Smooth muscle cell (in vitro differentiated cells): Measurements from ENCODE around the gene THAP5. TPM values are rescaled to one million over a fixed set of nuclear protein-coding genes. Genes with fewer than 3 reads are reported as not detected.

ENCODE experiments used
- DNase-seq: peaks from one replicate; lab custom pipeline; 2025; ENCODE audit not compliant: unreplicated experiment; lab: John Stamatoyannopoulos, UW
- H2AFZ ChIP-seq: fragments of 200-600 bp; sonication (generic); 2 replicates; pipeline ENCODE4 v1.6.0; 2016; ENCODE audit warnings: antibody characterized with exemption, low read depth, mild to moderate bottlenecking
- H3F3A ChIP-seq: fragments of 200-600 bp; sonication (generic); 2 replicates; pipeline ENCODE4 v1.6.0; 2017; ENCODE audit warnings: antibody characterized with exemption, low read depth
- H3K27ac ChIP-seq: fragments of 200-600 bp; sonication (generic); 2 replicates; pipeline ENCODE4 v1.5.1; 2016; ENCODE audit warnings: low read depth, mild to moderate bottlenecking
- H3K27me3 ChIP-seq: fragments of 200-600 bp; sonication (generic); 2 replicates; pipeline ENCODE4 v1.6.1; 2016; ENCODE audit warnings: low read depth, mild to moderate bottlenecking
- H3K36me3 ChIP-seq: fragments of 200-600 bp; sonication (generic); 2 replicates; pipeline ENCODE4 v1.5.1; 2016; ENCODE audit warnings: low read depth
- H3K4me1 ChIP-seq: fragments of 200-600 bp; sonication (generic); 2 replicates; pipeline ENCODE4 v1.5.1; 2016; ENCODE audit warnings: low read depth
- H3K4me2 ChIP-seq: fragments of 200-600 bp; sonication (generic); 2 replicates; pipeline ENCODE4 v1.6.0; 2016; ENCODE audit warnings: mild to moderate bottlenecking
- H3K4me3 ChIP-seq: fragments of 200-600 bp; sonication (generic); 2 replicates; pipeline ENCODE4 v1.5.1; 2016; ENCODE audit warnings: mild to moderate bottlenecking
- H3K79me2 ChIP-seq: fragments of 200-600 bp; sonication (generic); 2 replicates; pipeline ENCODE4 v1.6.0; 2016; ENCODE audit warnings: low read depth, mild to moderate bottlenecking
- H3K9ac ChIP-seq: fragments of 200-600 bp; sonication (generic); 2 replicates; pipeline ENCODE4 v1.6.0; 2016; ENCODE audit warnings: low read depth
- H3K9me3 ChIP-seq: fragments of 200-600 bp; sonication (generic); replicated peaks from 2 replicates; pipeline ENCODE4 v1.5.1; 2016; ENCODE audit warnings: low read depth
- H4K20me1 ChIP-seq: fragments of 200-600 bp; sonication (generic); 2 replicates; pipeline ENCODE4 v1.6.0; 2016; ENCODE audit warnings: low read depth
- WGBS: methylation state at CpG from one replicate; pipeline ENCODE4 v1.1.7; 2016; ENCODE audit warnings: low lambda C conversion rate; 5-methylcytosine and 5-hydroxymethylcytosine counted together
- polyA plus RNA-seq: library from polyadenylated mRNA; unstranded; fragments of >200 nt; fragmentation: Nextera tagmentation; extraction: Ambion mirVana; gene quantifications from 2 replicates; pipeline ENCODE4 v1.2.1, GENCODE V29; 2016
- total RNA-seq: library from RNA; depleted of rRNA; stranded (reverse); fragments of >200 nt; gene quantifications from 2 replicates; pipeline ENCODE4 v1.2.3, GENCODE V29; 2014
- TF ChIP-seq, protein P1 (sequence below): fragments of 200-600 bp; sonication (generic); IDR thresholded peaks from 2 replicates; pipeline ENCODE4 v1.5.1; 2017; ENCODE audit warnings: borderline replicate concordance, mild to moderate bottlenecking, antibody characterized with exemption; ENCODE audit not compliant: insufficient read depth, poor library complexity, severe bottlenecking

THAP5 gene, protein sequence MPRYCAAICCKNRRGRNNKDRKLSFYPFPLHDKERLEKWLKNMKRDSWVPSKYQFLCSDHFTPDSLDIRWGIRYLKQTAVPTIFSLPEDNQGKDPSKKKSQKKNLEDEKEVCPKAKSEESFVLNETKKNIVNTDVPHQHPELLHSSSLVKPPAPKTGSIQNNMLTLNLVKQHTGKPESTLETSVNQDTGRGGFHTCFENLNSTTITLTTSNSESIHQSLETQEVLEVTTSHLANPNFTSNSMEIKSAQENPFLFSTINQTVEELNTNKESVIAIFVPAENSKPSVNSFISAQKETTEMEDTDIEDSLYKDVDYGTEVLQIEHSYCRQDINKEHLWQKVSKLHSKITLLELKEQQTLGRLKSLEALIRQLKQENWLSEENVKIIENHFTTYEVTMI
- total RNA-seq (32.5 and 45.0 TPM in 2 replicates), polyA plus RNA-seq (8.2 and 9.4 TPM in 2 replicates)

DNA sequence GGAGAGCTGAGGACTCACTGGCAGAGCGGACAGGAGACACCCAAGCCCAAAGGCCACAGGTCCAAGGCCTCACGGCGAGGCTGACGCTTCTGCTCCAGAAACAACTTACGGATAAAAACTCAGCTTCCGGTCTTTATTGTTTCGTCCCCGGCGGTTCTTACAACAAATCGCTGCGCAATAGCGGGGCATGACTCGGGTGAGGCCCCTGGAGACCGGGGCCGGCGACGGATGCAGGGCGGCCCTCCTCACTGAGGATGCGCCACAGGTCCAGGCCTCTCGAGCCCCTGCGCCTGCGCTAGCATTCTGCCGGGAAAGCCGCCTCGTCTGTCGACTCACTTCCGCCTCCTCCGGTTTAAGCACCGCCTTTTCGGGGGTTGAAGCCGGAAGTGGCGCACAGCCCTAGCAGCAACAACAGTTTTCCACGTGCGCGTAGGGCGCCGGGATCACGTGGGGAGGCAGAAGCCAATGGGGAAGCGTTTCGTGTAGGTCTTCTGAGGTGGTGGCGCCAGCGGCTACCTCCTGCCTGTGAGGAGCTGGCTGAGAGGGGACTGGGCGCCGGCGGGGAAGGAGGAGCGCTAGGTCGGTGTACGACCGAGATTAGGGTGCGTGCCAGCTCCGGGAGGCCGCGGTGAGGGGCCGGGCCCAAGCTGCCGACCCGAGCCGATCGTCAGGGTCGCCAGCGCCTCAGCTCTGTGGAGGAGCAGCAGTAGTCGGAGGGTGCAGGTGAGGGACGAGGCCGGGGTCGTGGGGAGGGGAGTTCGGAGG lies at the start of gene THAP5, which contains the start of gene DNAJB9:
THAP5 (minus strand) TSS at position 326 of the 765 bp plus-strand sequence; CDS start at position 189, 137 bp downstream.
DNAJB9 (plus strand) TSS at position 494 of the 765 bp plus-strand sequence. CDS start 1,853 bp downstream, outside the sequence.
- Histone ChIP-seq H2AFZ (peak within 1 kb of the TSS; percentile 89), H3K4me2 (peak within 1 kb of the TSS; percentile 97), H3K4me3 (peak within 1 kb of the TSS; percentile 68), H4K20me1 (peaks cover 24% of the 10 kb centered on the region), H3K9me3 (no peaks in the 10 kb centered on the region), H3F3A (no peaks in the 10 kb centered on the region), H3K27me3 (no peaks in the 10 kb centered on the region), H3K4me1 (peaks cover 37% of the 10 kb centered on the region), H3K27ac (peak within 1 kb of the TSS; percentile 94), H3K9ac (peak within 1 kb of the TSS; percentile 95), H3K79me2 (peaks cover 71% of the 10 kb centered on the region), H3K36me3 (peaks cover 16% of the 10 kb centered on the region)
- TF ChIP-seq, protein P1, sequence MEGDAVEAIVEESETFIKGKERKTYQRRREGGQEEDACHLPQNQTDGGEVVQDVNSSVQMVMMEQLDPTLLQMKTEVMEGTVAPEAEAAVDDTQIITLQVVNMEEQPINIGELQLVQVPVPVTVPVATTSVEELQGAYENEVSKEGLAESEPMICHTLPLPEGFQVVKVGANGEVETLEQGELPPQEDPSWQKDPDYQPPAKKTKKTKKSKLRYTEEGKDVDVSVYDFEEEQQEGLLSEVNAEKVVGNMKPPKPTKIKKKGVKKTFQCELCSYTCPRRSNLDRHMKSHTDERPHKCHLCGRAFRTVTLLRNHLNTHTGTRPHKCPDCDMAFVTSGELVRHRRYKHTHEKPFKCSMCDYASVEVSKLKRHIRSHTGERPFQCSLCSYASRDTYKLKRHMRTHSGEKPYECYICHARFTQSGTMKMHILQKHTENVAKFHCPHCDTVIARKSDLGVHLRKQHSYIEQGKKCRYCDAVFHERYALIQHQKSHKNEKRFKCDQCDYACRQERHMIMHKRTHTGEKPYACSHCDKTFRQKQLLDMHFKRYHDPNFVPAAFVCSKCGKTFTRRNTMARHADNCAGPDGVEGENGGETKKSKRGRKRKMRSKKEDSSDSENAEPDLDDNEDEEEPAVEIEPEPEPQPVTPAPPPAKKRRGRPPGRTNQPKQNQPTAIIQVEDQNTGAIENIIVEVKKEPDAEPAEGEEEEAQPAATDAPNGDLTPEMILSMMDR = no peak
- 2% methylated on average over 58 of the region's 65 CpGs for WGBS
- peak; percentile 94 for DNase-seq

DNA sequence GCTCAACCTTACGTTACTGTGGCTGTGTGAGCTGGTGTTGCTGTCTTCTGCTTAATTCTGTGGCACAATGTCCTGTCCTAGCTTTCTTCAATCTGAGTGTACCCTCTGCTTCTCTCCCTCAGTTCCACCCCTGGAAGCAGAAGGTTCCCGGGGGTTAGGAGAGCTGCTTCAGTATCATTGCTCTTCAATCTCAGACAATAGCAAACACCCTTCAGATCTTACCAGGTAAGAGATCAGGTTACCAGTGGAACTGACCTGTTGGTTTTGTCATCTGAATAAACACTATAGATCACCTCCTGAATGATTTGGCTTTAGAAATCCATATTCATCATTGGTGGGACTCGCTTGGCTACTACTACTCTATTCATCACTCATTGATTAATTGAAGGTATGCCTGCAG lies 48.5 kb upstream of the THAP5 start:
- DNase-seq = no peak
- Histone ChIP-seq H3K79me2 (no peaks in the 10 kb centered on the region), H3K27me3 (no peaks in the 10 kb centered on the region), H3K4me2 (no peak overlapping the region), H3K4me3 (no peak overlapping the region), H3F3A (no peaks in the 10 kb centered on the region), H3K36me3 (no peaks in the 10 kb centered on the region), H3K27ac (no peak overlapping the region), H4K20me1 (no peaks in the 10 kb centered on the region), H3K4me1 (no peaks in the 10 kb centered on the region), H2AFZ (no peak overlapping the region), H3K9me3 (no peaks in the 10 kb centered on the region), H3K9ac (no peak overlapping the region)
- WGBS = 79% methylated on average over 3 of the region's 3 CpGs
- TF ChIP-seq, protein P1 = no peak

DNA sequence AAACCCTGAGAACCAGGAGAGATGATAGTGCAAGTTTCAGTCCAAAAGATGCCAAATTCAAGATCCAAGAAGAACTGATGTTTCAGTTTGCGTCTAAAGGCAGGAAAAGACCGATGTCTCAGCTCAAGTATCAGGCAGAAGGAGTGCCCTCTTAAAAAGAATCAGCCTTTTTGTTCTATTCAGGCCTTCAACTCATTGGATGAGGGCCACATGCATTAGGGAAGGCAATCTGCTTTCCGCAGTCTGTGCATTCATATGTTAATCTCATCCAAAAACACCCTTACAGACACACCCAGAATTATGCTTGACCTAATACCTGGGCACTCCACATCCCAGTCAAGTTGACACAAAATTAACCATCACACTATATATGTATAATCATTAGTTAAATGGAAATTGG lies 45.4 kb upstream of the THAP5 start:
- Histone ChIP-seq H4K20me1 (no peaks in the 10 kb centered on the region), H3K27me3 (no peaks in the 10 kb centered on the region), H3K4me2 (no peak overlapping the region), H2AFZ (no peak overlapping the region), H3K36me3 (no peaks in the 10 kb centered on the region), H3K9ac (no peak overlapping the region), H3K4me1 (no peaks in the 10 kb centered on the region), H3K9me3 (no peaks in the 10 kb centered on the region), H3F3A (no peaks in the 10 kb centered on the region), H3K4me3 (no peak overlapping the region), H3K27ac (no peak overlapping the region), H3K79me2 (no peaks in the 10 kb centered on the region)
- DNase-seq = no peak
- TF ChIP-seq, protein P1 = no peak
- 91% methylated on average over 3 of the region's 3 CpGs for WGBS
